HG02678 (cell line): ENCODE results near the gene TBC1D22B.
A peak's percentile ranks its signal among the peaks of the same experiment; 100 is the strongest.
"Not testable (repeated sequence)": the region's sequence is repeated elsewhere in the genome, so short reads cannot be mapped to it uniquely, and the experiment has no call there.

Experiments used
- ATAC-seq: cut with Tn5 transposase; IDR thresholded peaks from one replicate; pipeline ENCODE4 v1.9.1; 2021; ENCODE audit warnings: mild to moderate bottlenecking, moderate library complexity; ENCODE audit not compliant: unreplicated experiment

Gene TBC1D22B

GRCh38 chr6:37299990-37300389, 42.4 kb downstream of the TBC1D22B start:
- ATAC-seq, result no peak

GRCh38 chr6:37302086-37302686, 44.6 kb downstream of the TBC1D22B start:
- ATAC-seq, result no peak

- ATAC-seq, result no peak
Measured at GRCh38 chr6:37303091-37303660, 45.6 kb downstream of the TBC1D22B start.

GRCh38 chr6:37303891-37304503, 46.4 kb downstream of the TBC1D22B start:
- no peak for ATAC-seq

- ATAC-seq, result no peak
Measured at GRCh38 chr6:37304766-37305165, 47.2 kb downstream of the TBC1D22B start.

- ATAC-seq, result no peak
Measured at GRCh38 chr6:37305841-37306425, 48.4 kb downstream of the TBC1D22B start.

- no peak for ATAC-seq
Measured at GRCh38 chr6:37306624-37307222, 49.2 kb downstream of the TBC1D22B start.

- ATAC-seq, result not testable (repeated sequence)
Measured at GRCh38 chr6:37307484-37307883, 49.9 kb downstream of the TBC1D22B start.

GRCh38 chr6:37308069-37308815, 50.7 kb downstream of the TBC1D22B start:
- no peak for ATAC-seq

- ATAC-seq, result no peak
Measured at GRCh38 chr6:37309046-37309445, 51.5 kb downstream of the TBC1D22B start.

- ATAC-seq, result no peak
Measured at GRCh38 chr6:37309692-37310091, 52.1 kb downstream of the TBC1D22B start.

GRCh38 chr6:37310966-37311365, 53.4 kb downstream of the TBC1D22B start:
- no peak for ATAC-seq

- no peak for ATAC-seq
Measured at GRCh38 chr6:37311741-37312473, 54.3 kb downstream of the TBC1D22B start.

GRCh38 chr6:37313723-37314486, 56.3 kb downstream of the TBC1D22B start:
- ATAC-seq, result no peak

- peak; percentile 49 for ATAC-seq
Measured at GRCh38 chr6:37314487-37315156, 57.0 kb downstream of the TBC1D22B start.

- no peak for ATAC-seq
Measured at GRCh38 chr6:37315157-37315515, 57.6 kb downstream of the TBC1D22B start.

- ATAC-seq, result no peak
Measured at GRCh38 chr6:37316071-37316470, 58.5 kb downstream of the TBC1D22B start.

GRCh38 chr6:37317312-37318038, 59.9 kb downstream of the TBC1D22B start:
- no peak for ATAC-seq
